Renal cortex interstitium (tissue), 11 donors: ENCODE measurements around the gene INTS1. TPM values are rescaled to one million over a fixed set of nuclear protein-coding genes. Genes with fewer than 3 reads are reported as not detected.
"Not testable (repeated sequence)": the region's sequence is repeated elsewhere in the genome, so short reads cannot be mapped to it uniquely, and the experiment has no call there.

Experiments
- DNase-seq, 11 donors: peaks; one replicate each; pipeline ENCODE4 v3.0.0-alpha.2; 2013; ENCODE audit warnings: low read depth in 9 of 11, low spot score in 4 of 11; ENCODE audit errors: extremely low read depth in 1 of 11
- polyA plus RNA-seq, 3 donors: library from polyadenylated mRNA; unstranded; fragments of 120-200 nt; gene quantifications; one replicate each; pipeline ENCODE4 v1.2.1, GENCODE V29; 2013; ENCODE audit not compliant: insufficient read length in 3 of 3

Gene INTS1
- polyA plus RNA-seq, 3 donors = 50.0 to 94.7 (median 87.9) TPM

DNA sequence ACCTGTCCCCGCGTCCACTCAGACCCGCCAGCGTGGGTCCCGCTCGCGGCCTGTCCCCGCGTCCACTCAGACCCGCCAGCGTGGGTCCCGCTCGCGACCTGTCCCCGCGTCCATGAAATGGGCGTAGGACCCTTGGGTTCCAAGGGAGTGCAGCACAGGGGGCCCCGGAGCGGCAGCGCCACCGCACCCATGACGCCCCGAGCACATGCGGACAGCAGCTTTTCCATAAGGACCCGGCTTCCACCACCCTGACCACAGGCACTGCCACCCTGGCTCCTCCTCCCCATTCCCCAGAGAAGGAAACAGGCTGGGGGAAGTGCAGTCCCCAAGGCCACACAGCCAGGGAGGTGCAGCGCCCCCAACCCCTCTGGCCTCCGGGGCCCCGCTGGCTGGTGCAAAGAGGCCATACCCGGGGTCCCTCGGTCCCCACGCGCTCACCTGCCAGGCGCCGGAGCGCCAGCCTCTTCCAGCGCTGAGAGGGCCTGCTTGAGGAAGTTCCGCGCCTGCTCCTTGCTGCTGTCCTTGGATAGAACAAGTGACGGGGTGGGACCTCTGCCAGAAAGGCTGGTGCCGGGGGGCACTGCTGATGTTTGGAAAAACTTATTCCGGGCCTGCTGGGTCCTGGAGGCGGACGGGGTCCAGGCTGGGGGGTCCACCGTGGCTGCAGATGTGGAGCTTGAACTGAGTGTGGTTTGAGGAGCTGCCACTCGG, 59.8 kb downstream of the INTS1 start:
- DNase-seq = no peak

DNA sequence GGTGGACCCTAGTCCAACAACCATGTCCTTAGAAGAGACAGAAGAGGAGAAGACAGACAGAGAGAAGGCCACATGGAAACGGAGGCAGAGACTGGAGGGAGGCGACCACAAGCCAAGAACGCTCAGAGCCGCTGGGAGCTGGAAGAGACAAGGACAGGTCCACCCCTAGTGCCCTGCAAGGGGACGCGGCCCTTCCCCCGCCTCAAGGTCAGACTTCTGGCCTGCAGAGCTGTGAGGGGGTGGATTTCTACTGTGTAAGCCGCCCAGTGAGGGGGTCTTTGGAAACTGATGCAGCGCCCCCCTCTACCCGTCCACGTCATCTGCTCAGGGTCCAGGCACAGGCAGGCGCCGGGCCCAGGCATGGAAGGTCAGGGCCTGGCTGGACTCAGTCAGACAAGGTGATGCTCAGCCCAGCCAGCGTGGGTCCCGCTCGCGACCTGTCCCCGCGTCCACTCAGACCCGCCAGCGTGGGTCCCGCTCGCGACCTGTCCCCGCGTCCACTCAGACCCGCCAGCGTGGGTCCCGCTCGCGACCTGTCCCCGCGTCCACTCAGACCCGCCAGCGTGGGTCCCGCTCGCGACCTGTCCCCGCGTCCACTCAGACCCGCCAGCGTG, 60.5 kb downstream of the INTS1 start:
- not testable (repeated sequence) for DNase-seq

DNA sequence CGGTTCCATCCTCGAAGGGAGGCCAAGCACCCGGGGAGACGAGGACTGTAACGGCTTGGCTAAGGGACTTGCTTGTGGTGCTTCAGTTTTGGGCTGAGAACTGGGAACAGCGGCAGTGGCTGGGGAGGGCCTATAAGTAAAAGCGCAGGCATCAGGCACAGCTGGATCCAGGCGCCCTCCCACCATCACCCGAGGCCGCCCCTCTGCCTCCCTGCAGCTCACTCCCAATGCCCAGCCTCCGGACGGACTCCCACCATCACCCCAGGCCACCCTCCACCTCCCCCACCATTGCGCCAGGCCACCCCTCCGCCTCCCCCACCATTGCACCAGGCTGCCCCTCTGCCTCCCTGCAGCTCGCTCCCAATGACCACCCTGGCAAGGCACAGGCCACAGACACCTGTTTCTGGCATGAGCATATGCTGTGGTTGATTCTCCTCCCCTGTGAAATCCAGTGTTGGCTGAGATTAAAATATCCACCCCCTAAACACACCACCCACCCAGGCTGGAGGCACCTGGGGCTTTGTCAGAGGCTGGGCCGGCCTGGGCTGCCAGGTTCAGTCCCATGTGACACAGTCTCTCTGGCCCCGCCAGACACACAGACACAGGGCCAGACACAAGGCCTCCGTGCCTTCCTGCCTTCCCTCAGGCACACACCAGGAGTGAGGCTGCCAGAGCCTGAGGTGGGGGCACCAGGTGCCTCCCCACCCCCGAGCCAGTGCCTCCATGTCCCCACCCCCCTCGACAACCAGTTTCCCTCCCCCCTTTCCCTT, 61.6 kb downstream of the INTS1 start:
- no peak for DNase-seq

DNA sequence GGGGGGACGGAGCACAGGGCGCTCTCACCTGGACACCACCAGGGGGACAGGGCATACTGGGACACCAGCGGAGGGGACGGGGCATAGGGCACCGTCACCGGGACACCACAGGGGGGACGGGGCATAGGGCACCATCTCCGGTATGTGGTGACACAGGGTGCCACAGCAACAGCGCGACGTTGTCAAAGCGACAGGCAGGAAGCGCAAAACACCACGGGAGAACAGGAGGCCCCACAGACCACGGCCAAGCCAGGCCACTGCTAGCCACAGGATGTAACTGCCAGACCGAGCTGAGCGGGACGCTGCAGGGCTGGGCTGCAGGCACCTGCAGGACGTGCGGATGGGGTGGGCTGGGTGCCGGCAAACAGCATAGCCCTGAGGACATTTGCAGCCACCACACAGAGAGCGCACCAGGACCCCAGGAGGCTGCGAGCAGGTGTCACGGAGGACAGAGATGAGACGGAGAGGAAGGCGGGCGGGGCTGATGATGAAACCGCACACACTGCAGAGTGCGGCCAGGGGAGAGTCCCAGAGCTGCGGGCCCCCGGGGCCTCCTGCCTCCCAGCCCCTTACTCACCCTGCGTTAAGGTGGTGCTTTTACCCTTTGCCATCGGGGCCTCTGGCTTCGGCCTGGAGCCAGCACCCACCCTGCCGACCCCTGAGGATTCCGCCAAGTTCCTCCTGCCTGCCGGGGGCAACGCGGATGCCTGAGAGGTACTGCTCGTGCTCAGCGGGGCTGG, 62.4 kb downstream of the INTS1 start:
- no peak for DNase-seq

DNA sequence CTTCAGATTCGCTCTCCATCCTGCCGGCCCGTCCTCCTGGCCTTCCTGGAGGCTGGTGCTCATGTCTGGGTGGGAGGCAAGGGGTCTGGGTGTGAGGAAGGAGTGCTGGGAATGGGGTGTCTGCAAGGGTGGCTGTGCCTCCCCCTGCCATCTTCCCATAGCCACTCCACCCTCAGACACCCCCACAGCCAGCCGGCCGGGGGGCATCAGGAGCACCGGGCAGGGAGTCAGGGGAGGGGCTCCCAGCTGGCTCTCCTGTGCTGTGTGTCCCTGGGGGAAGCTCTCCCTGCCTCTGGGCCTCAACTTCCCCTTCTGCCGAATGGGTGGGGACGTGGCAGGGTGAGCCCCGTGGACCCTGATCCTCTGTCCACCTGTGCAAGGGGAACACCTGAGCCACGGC, 63.6 kb downstream of the INTS1 start:
- DNase-seq = no peak

DNA sequence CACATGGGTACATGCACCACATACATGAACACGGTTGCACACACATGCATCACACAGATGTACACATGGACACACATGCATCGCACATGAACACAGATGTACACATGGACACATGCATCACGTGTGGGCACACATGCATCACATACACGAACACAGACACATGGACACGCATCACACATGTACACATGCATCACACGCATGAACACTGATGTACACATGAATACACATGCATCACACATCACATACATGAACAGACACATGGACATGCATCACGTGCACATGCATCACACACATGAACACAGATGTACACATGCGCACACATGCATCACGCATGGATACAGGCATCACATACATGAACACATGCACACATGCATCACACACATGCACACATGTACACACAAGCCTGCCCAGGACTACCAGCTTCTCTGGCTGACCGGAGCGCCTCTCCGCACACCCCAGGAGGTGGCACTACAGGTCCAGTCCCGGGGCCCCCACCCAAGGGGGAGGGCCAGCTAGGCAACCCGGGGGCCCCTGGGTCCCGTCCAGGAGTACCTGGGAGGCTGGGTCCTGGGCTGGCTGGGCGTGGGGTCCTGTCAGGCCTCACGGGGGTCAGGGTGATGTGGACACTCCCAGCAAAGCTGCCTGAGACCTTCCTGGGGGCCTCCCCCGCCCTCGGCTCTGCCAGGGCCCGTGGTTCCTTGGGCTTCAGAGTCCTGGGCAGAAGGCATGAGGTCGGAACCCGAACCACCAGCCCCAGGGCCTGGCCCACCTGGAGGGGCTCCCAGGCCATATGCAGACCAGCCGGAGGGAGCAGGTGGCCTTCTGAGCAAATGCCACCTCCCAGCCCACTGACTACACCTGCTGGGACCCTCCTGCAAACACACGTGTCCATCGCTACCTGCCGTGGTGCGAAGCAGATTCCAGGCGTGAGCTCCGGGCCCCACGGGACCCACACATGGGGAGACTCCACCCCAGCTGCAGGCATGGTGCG, 64.5 kb downstream of the INTS1 start:
- no peak for DNase-seq

DNA sequence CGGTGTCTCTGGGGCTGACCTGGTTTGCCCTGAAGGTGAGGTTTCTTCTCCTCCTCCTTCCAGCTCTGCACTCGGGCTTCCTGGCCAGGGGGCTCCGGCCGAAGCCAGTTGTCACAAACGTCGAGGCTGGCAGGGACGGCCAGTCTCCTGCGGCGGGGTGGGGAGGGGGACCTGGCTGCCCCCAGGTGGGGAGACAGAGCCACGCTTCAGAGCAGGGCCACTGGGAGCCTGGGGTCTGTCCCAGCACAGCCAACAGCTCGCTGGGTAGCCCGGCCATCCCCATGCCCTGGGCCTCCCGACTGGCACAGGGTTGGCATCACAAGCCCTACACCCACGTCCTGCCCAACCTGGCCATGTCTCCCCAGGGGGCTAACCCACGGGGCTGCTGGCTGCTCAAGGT, 65.4 kb downstream of the INTS1 start:
- no peak for DNase-seq

DNA sequence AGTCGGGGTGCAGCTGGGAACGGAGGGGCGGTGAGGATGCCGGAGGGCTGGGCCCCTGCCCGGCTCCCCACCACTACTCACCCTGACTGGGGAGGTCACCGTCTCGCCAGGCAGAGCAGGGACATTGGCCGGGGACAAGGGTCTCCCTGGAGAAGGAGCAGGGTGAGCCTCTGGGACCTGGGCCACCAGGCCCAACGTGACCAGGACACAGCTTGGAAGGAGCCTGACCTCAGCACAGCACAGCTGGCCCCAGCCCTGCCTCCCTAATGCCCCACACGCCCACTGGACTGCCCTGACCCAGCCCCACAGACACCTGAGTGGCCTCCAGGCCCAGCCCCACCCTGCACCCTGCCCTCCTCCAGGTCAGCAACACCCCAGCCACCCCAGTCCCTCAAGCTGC, 66.0 kb downstream of the INTS1 start:
- no peak for DNase-seq

DNA sequence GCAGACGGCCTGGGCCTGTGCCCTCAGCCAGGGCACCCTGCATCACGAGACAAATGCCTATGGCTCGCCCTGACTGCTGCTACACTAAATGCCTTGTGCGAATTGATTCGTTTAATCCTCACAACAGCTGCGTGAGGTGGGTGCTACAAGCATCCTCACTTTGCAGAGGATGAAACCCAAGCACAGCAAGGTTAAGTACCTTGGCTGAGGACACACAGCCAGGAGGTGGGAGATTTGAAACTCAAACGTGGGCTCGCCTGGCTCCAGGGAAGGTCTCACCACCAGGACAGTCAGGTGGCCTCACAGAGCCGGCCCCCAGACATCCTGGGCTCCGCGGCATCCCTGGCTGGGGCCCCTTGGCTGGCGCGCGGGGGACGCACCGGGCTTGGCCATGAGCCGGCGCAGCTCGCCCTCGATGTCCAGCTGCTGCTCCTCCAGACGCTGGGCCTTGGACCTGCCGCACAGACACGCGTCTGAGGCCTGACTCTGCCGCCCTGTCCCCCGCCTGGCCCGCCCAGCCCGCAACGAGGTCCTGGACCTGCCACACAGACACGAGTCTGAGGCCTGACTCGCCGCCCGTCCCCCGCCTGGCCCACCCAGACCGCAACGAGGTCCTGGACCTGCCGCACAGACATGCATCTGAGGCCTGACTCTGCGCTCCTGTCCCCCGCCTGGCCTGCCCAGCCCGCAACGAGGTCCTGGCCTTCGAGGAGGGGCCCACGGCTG, 66.9 kb downstream of the INTS1 start:
- DNase-seq = no peak

DNA sequence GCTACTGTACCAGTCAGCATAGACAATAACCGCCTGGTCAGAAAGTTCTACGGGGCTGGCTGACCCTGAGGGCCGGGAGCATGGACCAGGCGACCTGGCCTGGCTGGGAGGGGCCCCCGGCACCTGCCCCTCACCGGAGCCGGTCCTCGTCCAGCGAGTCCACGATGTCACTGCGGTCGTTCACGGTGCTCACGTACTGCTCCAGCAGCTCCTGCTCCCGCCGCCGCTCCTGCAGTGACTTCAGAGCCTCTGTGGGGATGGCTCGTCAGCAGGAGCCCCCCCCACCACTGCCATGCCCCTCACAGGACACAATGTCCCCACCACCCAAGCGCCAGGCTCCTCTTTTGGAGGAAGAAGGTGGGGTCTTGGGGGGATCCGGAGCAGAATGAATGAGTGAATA, 67.6 kb downstream of the INTS1 start:
- DNase-seq = no peak

DNA sequence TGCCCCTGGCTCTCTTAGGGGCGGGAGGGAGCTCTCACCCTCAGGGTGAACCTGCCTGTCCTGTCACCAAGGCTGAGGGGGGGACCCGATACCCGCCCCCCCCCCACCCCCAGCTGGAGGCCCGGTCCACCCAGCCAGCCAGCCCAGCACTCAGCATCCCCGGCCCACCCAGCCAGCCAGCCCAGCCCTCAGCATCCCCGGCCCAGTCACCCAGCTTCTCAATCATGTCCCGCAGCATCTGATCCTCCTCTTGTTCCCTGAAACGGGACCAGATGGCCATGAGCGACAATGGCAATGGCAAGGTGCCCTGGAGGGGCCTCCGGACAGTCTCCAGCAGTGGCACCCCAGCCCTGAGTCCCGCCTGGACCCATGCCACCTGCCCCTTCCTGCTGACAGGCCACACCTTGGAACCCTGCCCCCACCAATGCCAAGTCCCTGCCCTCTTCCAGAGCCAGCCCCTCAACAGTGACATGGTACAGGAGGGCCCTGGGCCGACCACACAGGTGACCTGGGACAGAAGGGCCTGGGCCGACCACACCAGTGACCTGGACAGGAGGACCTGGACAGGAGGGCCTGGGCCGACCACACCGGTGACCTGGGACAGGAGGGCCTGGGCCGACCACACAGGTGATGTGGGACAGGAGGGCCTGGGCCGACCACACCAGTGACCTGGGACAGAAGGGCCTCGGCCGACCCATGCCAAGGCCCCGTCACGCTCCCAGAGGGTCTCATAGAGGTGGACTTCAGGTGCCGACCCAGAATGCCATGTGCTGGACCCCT, 69.1 kb downstream of the INTS1 start:
- DNase-seq = no peak

DNA sequence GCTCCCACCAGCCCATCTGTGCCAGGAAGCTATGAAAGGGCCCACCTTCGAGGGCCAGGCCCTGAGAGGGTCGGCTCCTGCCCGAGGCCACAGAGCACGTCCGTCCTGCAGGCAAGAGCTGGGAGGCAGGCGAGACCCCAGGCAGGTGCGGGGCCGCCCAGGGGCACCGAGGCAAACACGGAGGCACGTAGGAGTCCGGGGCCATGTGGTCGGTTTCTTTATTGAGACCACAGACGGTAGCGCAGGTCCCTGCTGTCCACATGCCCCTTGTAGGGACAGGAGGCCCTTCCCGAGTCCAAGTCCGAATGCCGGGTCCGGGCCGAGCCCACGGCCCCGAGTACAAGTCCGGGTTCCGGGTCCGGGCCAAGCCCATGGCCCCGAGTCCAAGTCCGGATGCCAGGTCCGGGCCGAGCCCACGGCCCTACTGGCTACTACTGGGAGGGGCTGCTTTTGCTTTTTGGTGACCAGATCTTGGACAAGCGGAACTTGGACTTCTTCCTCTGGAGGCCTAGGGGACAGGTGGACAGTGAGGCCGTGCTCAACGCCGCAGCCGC, 69.9 kb downstream of the INTS1 start:
- no peak for DNase-seq

DNA sequence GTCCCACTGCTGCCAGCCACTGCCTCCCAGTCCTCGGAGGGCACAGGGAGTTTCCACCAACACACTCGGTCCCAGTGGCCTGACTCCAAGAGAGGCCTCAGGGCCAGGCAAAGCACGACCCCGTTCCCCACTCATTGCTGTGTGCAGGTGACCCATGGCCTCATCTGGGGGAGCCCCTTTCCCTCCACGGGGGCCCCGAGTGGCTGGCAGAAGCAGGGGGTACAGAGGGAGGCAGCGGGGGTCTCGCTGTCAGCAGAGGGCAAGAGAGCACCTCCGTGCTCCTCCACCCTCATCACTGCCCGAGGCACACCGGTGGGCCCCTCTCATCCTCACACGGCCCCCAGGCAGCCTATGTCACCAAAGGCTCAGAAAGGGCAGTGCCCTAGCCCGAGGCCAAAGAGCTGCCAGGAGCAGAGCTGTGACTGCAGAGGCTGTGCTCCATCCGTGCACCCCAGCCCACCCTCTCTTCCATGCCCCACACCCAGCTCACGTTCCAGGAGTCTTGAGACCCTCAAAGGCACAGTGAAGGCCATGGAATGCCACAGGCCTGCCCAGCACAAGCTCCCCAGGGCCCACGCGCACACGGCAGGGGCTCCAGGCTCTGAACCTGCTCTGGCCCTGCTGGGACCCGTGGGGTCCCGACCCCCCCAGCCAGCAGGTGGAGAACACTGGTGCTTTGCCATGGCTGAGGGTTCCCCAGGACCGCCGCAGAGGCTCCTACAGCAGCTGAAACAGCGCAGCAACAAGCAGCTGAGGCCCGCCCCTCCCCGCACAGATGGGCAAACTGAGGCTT, 70.9 kb downstream of the INTS1 start:
- DNase-seq = no peak

DNA sequence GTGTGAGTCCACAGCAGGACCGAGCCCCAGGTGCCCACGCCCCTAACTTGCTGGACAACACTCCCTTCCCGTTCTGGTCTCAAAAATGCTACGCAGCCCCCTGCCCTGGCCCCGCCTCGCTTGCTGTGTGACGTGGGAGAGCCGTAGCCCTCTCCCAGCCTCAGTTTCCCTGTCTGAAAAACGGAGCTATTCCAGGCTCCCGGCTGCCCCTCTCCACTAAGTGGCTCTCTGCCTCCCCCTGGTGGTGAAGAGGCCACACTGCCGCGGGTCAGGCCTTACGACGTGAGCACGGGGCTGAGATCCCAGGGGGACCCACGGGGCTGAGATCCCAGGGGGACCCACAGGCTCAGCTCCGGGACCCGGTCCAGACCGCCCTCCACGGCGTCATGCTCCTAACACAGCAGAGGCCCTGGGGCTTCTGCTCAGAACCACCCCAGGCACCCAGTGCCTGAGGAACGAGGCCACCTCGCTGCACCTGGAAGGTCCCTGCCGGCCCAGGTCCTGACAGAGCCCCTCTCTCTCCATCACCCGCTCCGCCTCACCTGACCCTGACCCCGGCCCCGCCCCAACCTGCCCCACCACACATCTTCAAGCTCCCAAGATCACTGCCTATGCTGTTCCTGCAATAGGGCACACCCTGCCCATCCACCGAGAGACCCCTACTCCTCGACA, 71.6 kb downstream of the INTS1 start:
- DNase-seq = peak in 4 of 11 donors; percentile 42 to 54 (median 50)

DNA sequence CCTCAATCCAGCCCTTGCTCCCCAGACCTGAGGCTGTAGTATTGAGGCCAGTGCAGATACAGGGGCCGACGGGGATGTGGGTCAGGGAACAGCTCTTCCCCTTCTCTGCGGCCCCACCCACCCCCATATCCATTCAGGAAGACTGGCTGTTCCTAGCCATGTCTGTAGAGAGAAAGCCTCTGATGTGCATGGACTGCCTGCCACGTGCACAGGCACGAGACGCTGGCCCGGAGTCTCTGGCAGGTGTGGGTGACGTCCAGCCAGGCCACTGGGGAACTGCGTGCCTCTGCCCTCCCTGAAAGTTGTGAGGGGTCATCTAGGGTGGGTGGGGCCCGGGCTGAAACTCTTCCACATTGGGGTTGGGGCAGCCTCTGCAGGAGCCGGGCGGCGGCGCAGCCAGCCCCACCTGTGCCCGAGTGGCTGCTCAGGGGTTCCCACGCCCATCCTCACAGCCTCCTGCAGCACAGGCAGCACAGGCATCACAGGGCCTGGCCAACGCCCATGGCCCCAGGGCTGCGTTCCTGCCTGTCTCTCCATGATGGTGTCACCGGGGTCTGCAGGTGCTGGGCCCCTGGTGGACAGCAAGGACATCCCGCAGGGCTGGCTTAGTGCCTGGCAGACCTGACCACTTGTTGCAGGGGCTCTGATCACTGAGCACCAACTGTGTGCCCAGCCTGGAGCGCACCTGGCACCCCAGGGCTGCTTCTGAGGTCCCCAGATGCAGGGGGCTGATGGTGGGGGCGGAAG, 72.4 kb downstream of the INTS1 start:
- DNase-seq = no peak
